Measurements from ENCODE around the gene TYW1.
A peak's percentile ranks its signal among the peaks of the same experiment; 100 is the strongest.
"Not testable (repeated sequence)": the region's sequence is repeated elsewhere in the genome, so short reads cannot be mapped to it uniquely, and the experiment has no call there.

TYW1 gene

DNA sequence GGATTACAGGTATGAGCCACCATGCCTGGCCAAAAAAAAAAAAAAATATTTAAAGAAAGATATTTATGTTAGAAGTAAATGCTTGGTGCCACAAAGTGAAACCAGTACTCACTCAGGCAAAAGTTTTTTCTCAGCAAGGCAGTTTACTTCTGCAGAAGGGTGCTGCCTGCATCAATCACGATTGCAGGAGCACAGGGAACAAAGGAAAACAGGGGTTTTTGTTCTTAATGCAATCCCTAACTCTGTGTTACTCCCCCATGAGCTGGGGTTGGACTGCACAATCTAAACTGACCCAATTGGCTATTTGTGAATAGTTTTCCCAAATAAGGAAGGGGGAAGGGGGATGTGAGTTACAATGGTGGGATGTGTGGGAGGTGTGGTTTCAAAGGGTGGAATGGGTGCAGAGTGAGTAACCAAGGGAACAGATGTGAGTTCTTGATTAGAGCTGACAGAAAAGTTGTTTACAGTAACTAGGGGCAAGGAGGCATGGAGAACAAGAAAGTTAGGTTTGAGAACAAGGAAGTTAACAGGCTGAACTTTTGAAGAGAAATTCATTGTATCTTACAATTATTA, 255.4 kb downstream of the TYW1 start:
- DNase-seq (ENCODE audit: low read depth, low spot score): no peak

- not testable (repeated sequence) for DNase-seq (ENCODE audit: low read depth, low spot score)
These were observed 258.4 kb downstream of the TYW1 start for GRCh38 chr7:67255076-67255475.

GRCh38 chr7:67257779-67258178, 261.1 kb downstream of the TYW1 start:
- not testable (repeated sequence) for DNase-seq (ENCODE audit: low read depth, low spot score)

GRCh38 chr7:67259363-67259762, 262.7 kb downstream of the TYW1 start:
- DNase-seq (ENCODE audit: low read depth, low spot score): peak; percentile 27

GRCh38 chr7:67260166-67260586, 263.5 kb downstream of the TYW1 start:
- DNase-seq (ENCODE audit: low read depth, low spot score): not testable (repeated sequence)

GRCh38 chr7:67264000-67264399, 267.4 kb downstream of the TYW1 start:
- DNase-seq (ENCODE audit: low read depth, low spot score): not testable (repeated sequence)

GRCh38 chr7:67266070-67266469, 269.4 kb downstream of the TYW1 start:
- DNase-seq (ENCODE audit: low read depth, low spot score): not testable (repeated sequence)

GRCh38 chr7:67267914-67268313, 271.3 kb downstream of the TYW1 start:
- peak; percentile 65 for DNase-seq (ENCODE audit: low read depth, low spot score)

GRCh38 chr7:67269916-67270315, 273.3 kb downstream of the TYW1 start:
- DNase-seq (ENCODE audit: low read depth, low spot score): not testable (repeated sequence)
